PC-3 (cell line): ENCODE data around the gene RAB3GAP2. TPM values are rescaled to one million over a fixed set of nuclear protein-coding genes. Genes with fewer than 3 reads are reported as not detected.
A peak's percentile ranks its signal among the peaks of the same experiment; 100 is the strongest.

Experiments
- ATAC-seq: fragments of 200-7000 bp; cut with Tn5 transposase; 2 replicates; pipeline ENCODE4 v1.9.1; 2020; ENCODE audit warnings: mild to moderate bottlenecking, moderate library complexity
- Bru-seq: library from RNA; stranded (reverse); fragments of 400-500 nt; gene quantifications from one replicate; lab custom pipeline; 2021; lab: Mats Ljungman, UMichigan
- BruChase-seq, 2 experiments: library from RNA; stranded (reverse); fragments of 400-500 nt; gene quantifications; one replicate each; lab custom pipeline; 2021; lab: Mats Ljungman, UMichigan
- BruUV-seq: library from RNA; stranded (reverse); fragments of 400-500 nt; replicated peaks from 2 replicates; lab custom pipeline; 2021; lab: Mats Ljungman, UMichigan
- CTCF ChIA-PET: fragments of 300-600 bp; sonication (Branson Sonifier 250); formaldehyde crosslinking; loops from one replicate; lab custom pipeline; 2022; ENCODE audit warnings: antibody characterized with exemption; lab: Charles Lee
- POLR2A ChIA-PET: fragments of 300-600 bp; sonication (Branson Sonifier 250); formaldehyde crosslinking; loops from one replicate; lab custom pipeline; 2022; ENCODE audit warnings: antibody characterized with exemption; ENCODE audit not compliant: unreplicated experiment; lab: Charles Lee
- DNase-seq: peaks from one replicate; pipeline ENCODE4 v3.0.0-alpha.2; 2015
- H2AFZ ChIP-seq: fragments of 300-600 bp; sonication (generic); 2 replicates; pipeline ENCODE4 v1.6.0; 2016; ENCODE audit warnings: antibody characterized with exemption, low read length
- H3F3A ChIP-seq: fragments of 300-600 bp; sonication (generic); one replicate; pipeline ENCODE4 v1.6.0; 2017; ENCODE audit warnings: antibody characterized with exemption, low read length, control low read depth, mild to moderate bottlenecking; ENCODE audit not compliant: unreplicated experiment
- H3K27ac ChIP-seq: fragments of 300-600 bp; sonication (generic); 2 replicates; pipeline ENCODE4 v1.5.1; 2016; ENCODE audit warnings: mild to moderate bottlenecking, low read length
- H3K27me3 ChIP-seq: fragments of 300-600 bp; sonication (generic); 2 replicates; pipeline ENCODE4 v1.6.1; 2016; ENCODE audit warnings: low read length, mixed read lengths
- H3K36me3 ChIP-seq: fragments of 300-600 bp; sonication (generic); 2 replicates; pipeline ENCODE4 v1.6.1; 2016; ENCODE audit warnings: low read depth, mixed run types, low read length, mixed read lengths
- H3K4me1 ChIP-seq: fragments of 300-600 bp; sonication (generic); 2 replicates; pipeline ENCODE4 v1.5.1; 2016; ENCODE audit warnings: low read length; ENCODE audit not compliant: insufficient read depth
- H3K4me2 ChIP-seq: fragments of 300-600 bp; sonication (generic); 2 replicates; pipeline ENCODE4 v1.6.0; 2016; ENCODE audit warnings: low read length
- H3K4me3 ChIP-seq: fragments of 300-600 bp; sonication (generic); 2 replicates; pipeline ENCODE4 v1.5.1; 2016; ENCODE audit warnings: mild to moderate bottlenecking, low read length, mixed read lengths
- H3K79me2 ChIP-seq: fragments of 300-600 bp; sonication (generic); 2 replicates; pipeline ENCODE4 v1.6.1; 2017; ENCODE audit warnings: low read length, mixed read lengths
- H3K9ac ChIP-seq: fragments of 300-600 bp; sonication (generic); 2 replicates; pipeline ENCODE4 v1.6.0; 2016; ENCODE audit warnings: mild to moderate bottlenecking, low read length
- H3K9me2 ChIP-seq: fragments of 300-600 bp; sonication (generic); replicated peaks from 2 replicates; pipeline ENCODE4 v1.6.1; 2016; ENCODE audit warnings: mixed run types, low read length, mixed read lengths
- H3K9me3 ChIP-seq: fragments of 300-600 bp; sonication (generic); 2 replicates; pipeline ENCODE4 v1.6.1; 2016; ENCODE audit warnings: low read length, mixed read lengths
- H4K20me1 ChIP-seq: fragments of 300-600 bp; sonication (generic); 2 replicates; pipeline ENCODE4 v1.6.1; 2016; ENCODE audit warnings: low read length, mixed read lengths
- EZH2 ChIP-seq: fragments of 300-600 bp; sonication (generic); IDR thresholded peaks from one replicate; pipeline ENCODE4 v1.6.1; 2017; ENCODE audit warnings: antibody characterized with exemption, mild to moderate bottlenecking, low read length; ENCODE audit not compliant: unreplicated experiment
- EZH2phosphoT487 ChIP-seq: fragments of 300-600 bp; sonication (generic); IDR thresholded peaks from 2 replicates; pipeline ENCODE4 v1.6.1; 2018; ENCODE audit warnings: mild to moderate bottlenecking, antibody characterized with exemption, low read length, borderline replicate concordance
- intact Hi-C: fragments of 100-400 bp; cut with micrococcal nuclease; formaldehyde crosslinking; loops from 2 replicates; pipeline ENCODE4 v1.9.0; 2023
- long read RNA-seq: library from polyadenylated mRNA; unstranded; transcript quantifications from one replicate; pipeline ENCODE4 v2.0.0, GENCODE V29; 2021; ENCODE audit not compliant: unreplicated experiment
- total RNA-seq: library from RNA; depleted of rRNA; stranded (reverse); fragments of >200 nt; gene quantifications from 2 replicates; pipeline ENCODE4 v1.2.3, GENCODE V29; 2014; rRNA removed
- TF ChIP-seq, protein P1 (sequence below): fragments of 300-600 bp; sonication (generic); conservative IDR thresholded peaks from 2 replicates; pipeline ENCODE4 v1.5.1; 2017; ENCODE audit warnings: antibody characterized with exemption, low read depth, mild to moderate bottlenecking, low read length

RAB3GAP2 gene, protein sequence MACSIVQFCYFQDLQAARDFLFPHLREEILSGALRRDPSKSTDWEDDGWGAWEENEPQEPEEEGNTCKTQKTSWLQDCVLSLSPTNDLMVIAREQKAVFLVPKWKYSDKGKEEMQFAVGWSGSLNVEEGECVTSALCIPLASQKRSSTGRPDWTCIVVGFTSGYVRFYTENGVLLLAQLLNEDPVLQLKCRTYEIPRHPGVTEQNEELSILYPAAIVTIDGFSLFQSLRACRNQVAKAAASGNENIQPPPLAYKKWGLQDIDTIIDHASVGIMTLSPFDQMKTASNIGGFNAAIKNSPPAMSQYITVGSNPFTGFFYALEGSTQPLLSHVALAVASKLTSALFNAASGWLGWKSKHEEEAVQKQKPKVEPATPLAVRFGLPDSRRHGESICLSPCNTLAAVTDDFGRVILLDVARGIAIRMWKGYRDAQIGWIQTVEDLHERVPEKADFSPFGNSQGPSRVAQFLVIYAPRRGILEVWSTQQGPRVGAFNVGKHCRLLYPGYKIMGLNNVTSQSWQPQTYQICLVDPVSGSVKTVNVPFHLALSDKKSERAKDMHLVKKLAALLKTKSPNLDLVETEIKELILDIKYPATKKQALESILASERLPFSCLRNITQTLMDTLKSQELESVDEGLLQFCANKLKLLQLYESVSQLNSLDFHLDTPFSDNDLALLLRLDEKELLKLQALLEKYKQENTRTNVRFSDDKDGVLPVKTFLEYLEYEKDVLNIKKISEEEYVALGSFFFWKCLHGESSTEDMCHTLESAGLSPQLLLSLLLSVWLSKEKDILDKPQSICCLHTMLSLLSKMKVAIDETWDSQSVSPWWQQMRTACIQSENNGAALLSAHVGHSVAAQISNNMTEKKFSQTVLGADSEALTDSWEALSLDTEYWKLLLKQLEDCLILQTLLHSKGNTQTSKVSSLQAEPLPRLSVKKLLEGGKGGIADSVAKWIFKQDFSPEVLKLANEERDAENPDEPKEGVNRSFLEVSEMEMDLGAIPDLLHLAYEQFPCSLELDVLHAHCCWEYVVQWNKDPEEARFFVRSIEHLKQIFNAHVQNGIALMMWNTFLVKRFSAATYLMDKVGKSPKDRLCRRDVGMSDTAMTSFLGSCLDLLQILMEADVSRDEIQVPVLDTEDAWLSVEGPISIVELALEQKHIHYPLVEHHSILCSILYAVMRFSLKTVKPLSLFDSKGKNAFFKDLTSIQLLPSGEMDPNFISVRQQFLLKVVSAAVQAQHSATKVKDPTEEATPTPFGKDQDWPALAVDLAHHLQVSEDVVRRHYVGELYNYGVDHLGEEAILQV (N-terminal part only)
- total RNA-seq (16.7 and 19.9 TPM in 2 replicates), Bru-seq, nascent RNA (percentile 89 among the genes with signal in this experiment), BruChase-seq, experiment 1, labeled RNA remaining after a 6-hour chase (percentile 78 among the genes with signal in this experiment), BruChase-seq, experiment 2, labeled RNA remaining after a 2-hour chase (percentile 82 among the genes with signal in this experiment)
- long read RNA-seq, partial matches to known transcripts: 10 of 71 reads
- long read RNA-seq, other reads (novel, unspliced or antisense): 59 of 71 reads

DNA sequence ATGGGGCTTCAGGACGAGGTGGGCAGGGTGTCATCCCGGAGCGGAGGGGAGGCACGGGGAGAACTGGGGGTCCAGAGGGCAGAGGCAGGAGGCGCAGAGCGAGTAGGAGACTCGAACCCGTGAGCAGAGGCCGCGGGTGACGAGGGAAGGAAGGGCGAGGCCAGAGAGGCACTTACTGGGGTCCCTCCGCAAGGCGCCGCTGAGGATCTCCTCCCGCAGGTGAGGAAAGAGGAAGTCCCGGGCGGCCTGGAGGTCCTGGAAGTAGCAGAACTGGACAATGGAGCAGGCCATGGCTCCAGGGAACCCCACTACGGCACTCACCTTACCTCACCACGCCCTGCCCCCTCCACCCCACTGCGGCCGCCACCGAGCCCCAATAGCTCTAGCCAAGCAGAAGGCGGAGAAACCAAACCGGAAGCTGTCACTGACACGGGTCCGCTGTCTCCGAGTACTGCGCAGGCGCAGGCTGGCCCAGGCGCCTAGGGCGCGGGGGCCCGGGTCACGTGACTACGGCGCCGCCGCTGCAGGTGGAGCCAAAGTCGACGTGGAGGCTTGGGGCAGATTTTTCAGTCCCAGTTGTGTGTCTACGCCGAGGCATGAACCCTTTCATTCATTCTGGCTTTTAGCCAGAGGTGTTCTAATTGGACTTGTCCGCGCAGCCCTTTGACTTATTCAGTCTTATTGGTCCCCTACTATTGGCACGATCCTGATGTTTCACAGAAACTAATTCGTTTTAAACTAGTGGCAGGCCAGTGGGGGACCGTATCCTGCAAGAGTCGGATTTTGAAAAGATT lies at the start of gene RAB3GAP2:
TSS of gene RAB3GAP2 (minus strand) at position 407 of the 794 bp plus-strand sequence. CDS start at position 291, 116 bp downstream.
- ATAC-seq (peak; percentile 87), DNase-seq (peak; percentile 96)
- Histone ChIP-seq H3K27ac (peak within 1 kb of the TSS; percentile 42), H3K36me3 (peaks cover 21% of the 10 kb centered on the region), H3K4me1 (peaks cover 21% of the 10 kb centered on the region), H3K9me2 (no peaks in the 10 kb centered on the region), H4K20me1 (no peaks in the 10 kb centered on the region), H3K9me3 (no peaks in the 10 kb centered on the region), H3K79me2 (peaks cover 48% of the 10 kb centered on the region), H2AFZ (peak within 1 kb of the TSS; percentile 99), H3K4me3 (peak within 1 kb of the TSS; percentile 97), H3K4me2 (peak within 1 kb of the TSS; percentile 100), H3K27me3 (0 out of 2 replicates have a peak, but pooled peaks cover under 1% of the 10 kb centered on the region), H3K9ac (peak within 1 kb of the TSS; percentile 90), H3F3A (no peaks in the 10 kb centered on the region)
- TF ChIP-seq, protein P1, sequence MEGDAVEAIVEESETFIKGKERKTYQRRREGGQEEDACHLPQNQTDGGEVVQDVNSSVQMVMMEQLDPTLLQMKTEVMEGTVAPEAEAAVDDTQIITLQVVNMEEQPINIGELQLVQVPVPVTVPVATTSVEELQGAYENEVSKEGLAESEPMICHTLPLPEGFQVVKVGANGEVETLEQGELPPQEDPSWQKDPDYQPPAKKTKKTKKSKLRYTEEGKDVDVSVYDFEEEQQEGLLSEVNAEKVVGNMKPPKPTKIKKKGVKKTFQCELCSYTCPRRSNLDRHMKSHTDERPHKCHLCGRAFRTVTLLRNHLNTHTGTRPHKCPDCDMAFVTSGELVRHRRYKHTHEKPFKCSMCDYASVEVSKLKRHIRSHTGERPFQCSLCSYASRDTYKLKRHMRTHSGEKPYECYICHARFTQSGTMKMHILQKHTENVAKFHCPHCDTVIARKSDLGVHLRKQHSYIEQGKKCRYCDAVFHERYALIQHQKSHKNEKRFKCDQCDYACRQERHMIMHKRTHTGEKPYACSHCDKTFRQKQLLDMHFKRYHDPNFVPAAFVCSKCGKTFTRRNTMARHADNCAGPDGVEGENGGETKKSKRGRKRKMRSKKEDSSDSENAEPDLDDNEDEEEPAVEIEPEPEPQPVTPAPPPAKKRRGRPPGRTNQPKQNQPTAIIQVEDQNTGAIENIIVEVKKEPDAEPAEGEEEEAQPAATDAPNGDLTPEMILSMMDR: no peak
- TF ChIP-seq EZH2: no peak
- TF ChIP-seq EZH2phosphoT487: no peak
- intact Hi-C loops: loop anchor here (1.0 to 5.0 kb wide), 3 partner anchors 37 to 475 kb away; partner anchors contain the start of gene MTARC2
- ChIA-PET CTCF (interaction anchor here (1.0 to 1.3 kb wide), 2 partner anchors 9 to 54 kb away, joined by 5 to 10 read pairs; no protein-coding TSS in a partner anchor), POLR2A (interaction anchor here (0.6 to 1.0 kb wide), 3 partner anchors 36 to 54 kb away, joined by 5 to 14 read pairs (median 10); no protein-coding TSS in a partner anchor)
- BruUV-seq: no TSS peak

DNA sequence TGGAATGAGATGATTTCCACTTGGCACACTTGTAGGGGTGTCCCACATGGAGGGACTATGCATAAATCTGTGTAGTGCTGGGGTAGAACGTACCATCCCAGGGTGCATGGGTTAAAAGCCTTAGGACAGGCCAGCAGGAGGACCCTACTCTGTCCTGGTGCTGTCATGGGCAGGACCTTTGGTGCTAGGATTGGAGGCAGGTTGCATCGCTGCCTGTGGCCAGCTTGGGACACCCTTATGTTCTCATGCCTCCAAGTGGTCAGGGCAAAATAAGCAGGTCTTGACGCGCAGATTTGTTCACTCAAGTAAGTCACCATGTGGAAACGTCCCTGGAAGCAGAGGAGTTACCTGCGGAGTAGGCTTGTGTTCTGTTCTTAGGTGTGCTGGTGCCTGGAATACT lies 49.5 kb upstream of the RAB3GAP2 start:
- no peaks in the 10 kb centered on the region for H3F3A ChIP-seq
- peaks cover 8% of the 10 kb centered on the region for H3K4me1 ChIP-seq
- no peak overlapping the region for H3K9ac ChIP-seq
- H3K27ac ChIP-seq: no peak overlapping the region
- intact Hi-C loops: no loop called here
- no peak overlapping the region for H2AFZ ChIP-seq
- H3K79me2 ChIP-seq: no peaks in the 10 kb centered on the region
- CTCF ChIA-PET: no interaction called here
- no peaks in the 10 kb centered on the region for H3K9me2 ChIP-seq
- H3K36me3 ChIP-seq: no peaks in the 10 kb centered on the region
- TF ChIP-seq EZH2 (no peak), EZH2phosphoT487 (no peak)
- TF ChIP-seq, protein P1: no peak
- H3K9me3 ChIP-seq: no peaks in the 10 kb centered on the region
- H3K4me3 ChIP-seq: no peak overlapping the region
- no peak overlapping the region for H3K4me2 ChIP-seq
- ATAC-seq: no peak; the same call in 1 of the 2 replicates
- H4K20me1 ChIP-seq: no peaks in the 10 kb centered on the region
- peaks cover 20% of the 10 kb centered on the region for H3K27me3 ChIP-seq
- POLR2A ChIA-PET: no interaction called here
- no TSS peak for BruUV-seq
- DNase-seq: no peak
